Bronchial epithelial cell (primary cell): Measurements from ENCODE around the gene HAUS2. TPM values are rescaled to one million over a fixed set of nuclear protein-coding genes. Genes with fewer than 3 reads are reported as not detected.

Source experiments
- DNase-seq: peaks from one replicate; pipeline ENCODE4 v3.0.0-alpha.2; 2010; ENCODE audit warnings: low read depth
- FAIRE-seq: peaks from 2 replicates; lab custom pipeline; 2011; peaks lifted over from hg19 to GRCh38; lab: Jason Lieb, UNC
- H3K27me3 ChIP-seq: 2 replicates; pipeline ENCODE4 v1.5.1; 2011; ENCODE audit warnings: low read length; ENCODE audit not compliant: control insufficient read depth, insufficient read depth
- H3K36me3 ChIP-seq: 2 replicates; pipeline ENCODE4 v1.5.1; 2011; ENCODE audit warnings: low read length; ENCODE audit not compliant: control insufficient read depth, insufficient read depth
- H3K4me3 ChIP-seq: 2 replicates; pipeline ENCODE4 v1.5.1; 2011; ENCODE audit warnings: mild to moderate bottlenecking, low read depth, low read length, control low read depth
- total RNA-seq: library from RNA; depleted of rRNA; stranded (reverse); fragments of >200 nt; gene quantifications from 2 replicates; pipeline ENCODE4 v1.2.1, GENCODE V29; 2014
- TF ChIP-seq, protein P1 (sequence below): IDR thresholded peaks from 2 replicates; pipeline ENCODE4 v1.5.1; 2011; ENCODE audit warnings: mild to moderate bottlenecking, moderate library complexity, low read length, control low read depth, inconsistent platforms; ENCODE audit not compliant: insufficient read depth, severe bottlenecking

The HAUS2 gene
- total RNA-seq, 1 donor from 2014 or later = 28.2 TPM

DNA sequence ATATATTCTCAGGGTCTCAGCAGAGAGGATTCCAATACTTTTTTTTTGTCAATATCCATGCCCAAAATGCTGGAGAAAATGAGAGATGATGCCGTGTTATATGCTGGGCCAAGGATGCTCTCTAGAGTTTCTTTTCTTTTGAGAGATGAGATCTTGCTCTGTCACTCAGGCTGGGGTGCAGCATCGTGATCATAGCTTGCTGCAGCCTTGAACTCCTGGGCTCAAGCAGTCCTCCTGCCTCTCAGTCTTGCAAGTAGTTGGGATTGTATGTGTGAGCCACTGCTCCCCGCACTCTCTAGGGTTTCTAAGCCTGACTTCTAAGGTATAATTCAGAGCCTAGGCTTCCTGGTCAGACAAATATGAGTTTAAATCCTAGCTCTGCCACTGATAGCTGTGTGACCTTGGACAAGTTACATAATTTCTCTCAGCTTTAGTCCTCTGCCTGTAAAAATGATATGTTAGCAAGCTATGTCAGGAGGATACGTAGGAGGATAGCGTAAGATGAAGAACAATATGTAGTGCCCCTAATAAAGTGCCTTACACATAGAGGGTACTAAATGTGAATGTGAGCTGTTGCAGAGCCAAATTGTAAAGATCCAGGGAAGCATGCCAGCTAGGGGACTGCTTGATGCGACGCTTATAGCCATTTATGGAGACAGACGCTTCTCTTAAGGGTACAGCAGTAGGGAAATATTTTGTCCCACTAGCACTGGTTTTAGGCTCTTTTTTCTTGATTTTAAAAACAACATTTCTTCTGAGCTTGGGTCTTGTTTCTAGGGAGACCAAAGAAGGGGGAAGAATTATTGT lies 34.1 kb downstream of the HAUS2 start:
- TF ChIP-seq, protein P1, sequence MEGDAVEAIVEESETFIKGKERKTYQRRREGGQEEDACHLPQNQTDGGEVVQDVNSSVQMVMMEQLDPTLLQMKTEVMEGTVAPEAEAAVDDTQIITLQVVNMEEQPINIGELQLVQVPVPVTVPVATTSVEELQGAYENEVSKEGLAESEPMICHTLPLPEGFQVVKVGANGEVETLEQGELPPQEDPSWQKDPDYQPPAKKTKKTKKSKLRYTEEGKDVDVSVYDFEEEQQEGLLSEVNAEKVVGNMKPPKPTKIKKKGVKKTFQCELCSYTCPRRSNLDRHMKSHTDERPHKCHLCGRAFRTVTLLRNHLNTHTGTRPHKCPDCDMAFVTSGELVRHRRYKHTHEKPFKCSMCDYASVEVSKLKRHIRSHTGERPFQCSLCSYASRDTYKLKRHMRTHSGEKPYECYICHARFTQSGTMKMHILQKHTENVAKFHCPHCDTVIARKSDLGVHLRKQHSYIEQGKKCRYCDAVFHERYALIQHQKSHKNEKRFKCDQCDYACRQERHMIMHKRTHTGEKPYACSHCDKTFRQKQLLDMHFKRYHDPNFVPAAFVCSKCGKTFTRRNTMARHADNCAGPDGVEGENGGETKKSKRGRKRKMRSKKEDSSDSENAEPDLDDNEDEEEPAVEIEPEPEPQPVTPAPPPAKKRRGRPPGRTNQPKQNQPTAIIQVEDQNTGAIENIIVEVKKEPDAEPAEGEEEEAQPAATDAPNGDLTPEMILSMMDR = no peak
- DNase-seq = no peak
- Histone ChIP-seq H3K36me3 (no peaks in the 10 kb centered on the region), H3K4me3 (no peak overlapping the region), H3K27me3 (peaks cover 1% of the 10 kb centered on the region)
- no peak for FAIRE-seq

DNA sequence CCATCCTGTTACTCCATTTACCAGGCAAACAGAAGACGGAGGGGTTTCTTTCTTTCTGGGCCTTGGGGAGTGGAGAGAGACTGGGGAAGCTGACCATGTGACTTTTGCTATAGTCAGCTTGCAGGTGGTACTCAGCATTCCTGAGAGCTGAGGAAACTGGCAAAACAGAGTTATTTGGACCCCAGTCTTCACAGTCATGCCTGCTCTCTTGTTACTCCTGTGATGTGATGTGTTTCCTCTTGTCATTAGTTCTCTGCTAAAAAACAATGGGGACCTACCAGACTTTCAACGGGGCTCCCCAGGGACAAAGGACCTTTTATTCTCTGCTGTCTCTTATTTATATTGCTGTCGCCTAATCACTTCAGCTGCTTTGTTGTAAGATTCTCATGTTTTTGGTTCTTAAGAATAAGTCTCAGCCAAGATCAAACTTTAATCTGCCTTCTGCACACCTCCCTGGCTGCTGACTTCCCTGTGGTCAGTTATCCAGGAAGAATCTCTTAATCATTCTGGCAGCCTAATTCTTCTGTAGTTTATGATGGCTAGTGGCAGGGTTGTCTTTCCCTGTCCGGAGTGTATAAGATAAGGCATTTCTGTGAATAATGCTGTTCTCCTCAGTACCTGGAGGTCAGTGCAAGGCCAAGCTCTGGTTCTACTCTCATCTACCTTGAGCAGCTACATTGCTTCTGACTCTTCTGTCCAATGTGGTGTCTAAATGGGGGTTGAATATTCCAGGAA lies 35.6 kb downstream of the HAUS2 start:
- Histone ChIP-seq H3K36me3 (no peaks in the 10 kb centered on the region), H3K27me3 (peaks cover 1% of the 10 kb centered on the region), H3K4me3 (no peak overlapping the region)
- DNase-seq = no peak
- TF ChIP-seq, protein P1 = no peak
- no peak for FAIRE-seq

DNA sequence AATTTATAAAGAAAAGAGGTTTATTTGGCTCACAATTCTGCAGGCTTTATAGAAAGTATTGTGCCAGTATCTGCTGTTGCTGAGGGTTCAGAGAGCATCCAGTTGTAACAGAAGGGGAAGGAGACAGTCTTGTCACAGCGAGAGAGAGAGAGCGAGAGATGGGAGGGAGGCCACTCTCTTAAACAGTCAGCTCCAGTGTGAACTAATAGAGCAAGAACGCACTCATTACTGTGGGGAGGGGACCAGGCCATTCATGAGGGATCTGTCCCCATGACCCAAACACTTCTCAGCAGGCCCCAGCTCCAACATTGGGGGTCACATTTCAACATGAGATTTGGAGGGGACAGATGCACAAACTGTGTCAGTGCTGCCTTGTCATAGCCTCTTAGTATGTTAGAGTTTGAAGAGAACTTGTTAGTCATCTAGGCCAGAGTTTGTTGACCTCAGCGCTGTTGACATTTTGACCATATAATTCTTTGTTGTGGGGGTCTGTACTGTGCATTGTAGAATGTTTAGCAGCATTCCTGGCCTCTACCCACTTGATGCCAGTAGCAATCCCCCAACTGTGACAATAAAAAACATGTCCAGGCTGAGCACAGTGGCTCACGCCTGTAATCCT lies 42.1 kb downstream of the HAUS2 start:
- TF ChIP-seq, protein P1 = no peak
- DNase-seq = no peak
- no peaks in the 10 kb centered on the region for H3K36me3 ChIP-seq
- H3K27me3 ChIP-seq = no peaks in the 10 kb centered on the region
- FAIRE-seq = no peak
- no peak overlapping the region for H3K4me3 ChIP-seq

DNA sequence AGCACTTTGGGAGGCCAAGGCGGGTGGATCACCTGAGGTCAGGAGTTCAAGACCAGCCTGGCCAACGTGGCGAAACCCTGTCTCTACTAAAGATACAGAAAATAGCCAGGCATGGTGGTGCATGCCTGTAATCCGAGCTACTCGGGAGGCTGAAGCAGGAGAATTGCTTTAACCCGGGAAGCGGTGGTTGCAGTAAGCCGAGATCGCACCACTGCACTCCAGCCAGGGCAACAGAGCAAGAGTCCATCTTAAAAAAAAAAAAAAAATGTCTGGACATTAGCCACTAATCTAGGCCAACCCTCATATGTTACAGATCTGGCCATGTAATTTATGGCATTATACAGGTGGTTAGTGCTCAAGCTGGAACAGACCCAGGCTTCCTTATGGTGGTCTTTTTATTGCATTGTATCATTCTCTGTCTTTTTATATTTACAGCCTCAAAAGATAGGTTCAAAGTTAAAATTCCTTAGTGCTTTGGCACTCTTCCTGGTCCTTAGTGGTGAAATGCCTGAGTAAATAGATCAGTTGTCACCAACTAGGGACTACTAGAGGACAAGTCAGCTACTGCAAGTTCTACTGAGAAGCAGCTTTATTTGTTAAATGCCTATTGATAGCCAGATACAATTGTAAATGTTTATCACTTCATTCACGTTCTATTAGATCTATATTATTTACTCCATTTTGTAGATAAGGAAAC lies 42.7 kb downstream of the HAUS2 start:
- TF ChIP-seq, protein P1 = peak; percentile 22
- H3K4me3 ChIP-seq = no peak overlapping the region
- FAIRE-seq (no peak), DNase-seq (peak; percentile 31)
- no peaks in the 10 kb centered on the region for H3K27me3 ChIP-seq
- no peaks in the 10 kb centered on the region for H3K36me3 ChIP-seq

DNA sequence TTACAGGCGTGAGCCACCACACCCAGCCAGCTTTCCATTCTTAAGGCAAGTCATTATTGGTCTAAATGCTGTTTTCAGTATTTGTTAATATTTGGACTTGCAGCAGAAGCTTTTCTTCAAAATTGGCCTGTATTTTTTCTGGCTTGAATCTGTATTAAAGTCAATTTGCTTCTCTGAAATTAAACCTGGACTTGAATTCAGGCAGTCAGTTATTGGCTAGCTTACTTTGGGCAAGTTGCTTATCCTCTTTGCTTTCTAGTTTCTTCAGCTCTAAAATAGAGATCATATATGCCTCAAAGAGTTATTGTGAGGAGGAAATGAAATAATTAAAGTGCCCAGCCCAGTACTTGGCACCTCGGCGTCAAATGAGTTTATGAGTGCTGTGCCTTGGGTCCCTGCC lies 44.1 kb downstream of the HAUS2 start:
- Histone ChIP-seq H3K36me3 (no peaks in the 10 kb centered on the region), H3K27me3 (no peaks in the 10 kb centered on the region), H3K4me3 (no peak overlapping the region)
- DNase-seq (no peak), FAIRE-seq (no peak)
- TF ChIP-seq, protein P1 = no peak
